K562 (cell line): ENCODE data around the gene PRR35. TPM values are rescaled to one million over a fixed set of nuclear protein-coding genes. Genes with fewer than 3 reads are reported as not detected.

ENCODE experiments used
- LARP7 ChIP-seq: fragments of 450-650 bp; IDR thresholded peaks from 2 replicates; pipeline ENCODE4 v1.6.1; 2016
- NFYB ChIP-seq: IDR thresholded peaks from 2 replicates; pipeline ENCODE4 v1.6.1; 2011; ENCODE audit warnings: mild to moderate bottlenecking, moderate library complexity; ENCODE audit not compliant: insufficient read length; ENCODE audit errors: extremely low read depth
- RERE ChIP-seq: sonication (generic); formaldehyde crosslinking; IDR thresholded peaks from 2 replicates; pipeline ENCODE4 v1.8.0; 2023; ENCODE audit warnings: missing genetic modification reagents, mild to moderate bottlenecking, borderline replicate concordance
- RHOXF2B ChIP-seq: fragments of 250-450 bp; sonication (Bioruptor Pico); conservative IDR thresholded peaks from 2 replicates; pipeline ENCODE4 v1.5.1; 2021
- ZNF146 ChIP-seq: IDR thresholded peaks from one replicate; pipeline ENCODE4 v1.6.1; 2018; ENCODE audit warnings: missing compliant biosample characterization; ENCODE audit not compliant: unreplicated experiment
- ZNF274 ChIP-seq: IDR thresholded peaks from 2 replicates; pipeline ENCODE4 v1.6.1; 2011; ENCODE audit warnings: low read depth, mild to moderate bottlenecking, low read length, moderate library complexity, borderline replicate concordance
- ZNF586 ChIP-seq: fragments of 450-650 bp; formaldehyde crosslinking; conservative IDR thresholded peaks from 2 replicates; pipeline ENCODE4 v1.4.0; 2020; ENCODE audit warnings: mild to moderate bottlenecking, moderate library complexity
- ZNF79 ChIP-seq: fragments of 250-450 bp; sonication (Bioruptor Pico); IDR thresholded peaks from 2 replicates; pipeline ENCODE4 v1.4.0; 2020; ENCODE audit warnings: low read depth, mild to moderate bottlenecking, moderate library complexity
- polyA plus RNA-seq, 8 experiments: library from polyadenylated mRNA; depleted of rRNA in 4 of 8; stranded (reverse) in 5 of 8; unstranded in 3 of 8; fragments of >200 nt; fragmentation: Nextera tagmentation in 2 of 8; fragmentation: Illumina TruSeq in 1 of 8; extraction: Ambion mirVana in 2 of 8; extraction: Trizol in 1 of 8; gene quantifications; 2 replicates each; pipeline versions ENCODE4 v1.2.1 to v1.2.3, GENCODE V29; 2011 to 2014; ENCODE audit warnings: inconsistent platforms in 1 of 8, missing spikeins in 1 of 8
- total RNA-seq, 7 experiments: library from RNA; depleted of rRNA in 6 of 7; stranded (reverse); fragments of >200 nt in 6 of 7; fragmentation: Illumina TruSeq in 2 of 7; extraction: Trizol in 2 of 7; gene quantifications; 2 replicates each; pipeline versions ENCODE4 v1.2.1 to v1.2.3, GENCODE V29; 2011 to 2021; ENCODE audit warnings: low replicate concordance in 1 of 7
- TF ChIP-seq, protein P1 (sequence below): fragments of 200-600 bp; sonication (generic); IDR thresholded peaks from one replicate; pipeline ENCODE4 v1.6.1; 2012; ENCODE audit warnings: mild to moderate bottlenecking, low read depth, low read length, inconsistent platforms
- TF ChIP-seq, protein P2 (sequence below): fragments of 250-450 bp; sonication (Bioruptor Pico); IDR thresholded peaks from 2 replicates; pipeline ENCODE4 v1.8.0; 2021; ENCODE audit warnings: moderate library complexity, mild to moderate bottlenecking, inconsistent platforms

PRR35 gene
- total and polyA plus RNA-seq, 9 of the 15 experiments (the other 6 are each of a cell fraction or from before 2014, with no cell fraction given): 0.17 to 0.45 (median 0.21) TPM; not detected in 5

GRCh38 chr16:578870-579405, 18.7 kb downstream of the PRR35 start (continued):
- TF ChIP-seq, protein P1, sequence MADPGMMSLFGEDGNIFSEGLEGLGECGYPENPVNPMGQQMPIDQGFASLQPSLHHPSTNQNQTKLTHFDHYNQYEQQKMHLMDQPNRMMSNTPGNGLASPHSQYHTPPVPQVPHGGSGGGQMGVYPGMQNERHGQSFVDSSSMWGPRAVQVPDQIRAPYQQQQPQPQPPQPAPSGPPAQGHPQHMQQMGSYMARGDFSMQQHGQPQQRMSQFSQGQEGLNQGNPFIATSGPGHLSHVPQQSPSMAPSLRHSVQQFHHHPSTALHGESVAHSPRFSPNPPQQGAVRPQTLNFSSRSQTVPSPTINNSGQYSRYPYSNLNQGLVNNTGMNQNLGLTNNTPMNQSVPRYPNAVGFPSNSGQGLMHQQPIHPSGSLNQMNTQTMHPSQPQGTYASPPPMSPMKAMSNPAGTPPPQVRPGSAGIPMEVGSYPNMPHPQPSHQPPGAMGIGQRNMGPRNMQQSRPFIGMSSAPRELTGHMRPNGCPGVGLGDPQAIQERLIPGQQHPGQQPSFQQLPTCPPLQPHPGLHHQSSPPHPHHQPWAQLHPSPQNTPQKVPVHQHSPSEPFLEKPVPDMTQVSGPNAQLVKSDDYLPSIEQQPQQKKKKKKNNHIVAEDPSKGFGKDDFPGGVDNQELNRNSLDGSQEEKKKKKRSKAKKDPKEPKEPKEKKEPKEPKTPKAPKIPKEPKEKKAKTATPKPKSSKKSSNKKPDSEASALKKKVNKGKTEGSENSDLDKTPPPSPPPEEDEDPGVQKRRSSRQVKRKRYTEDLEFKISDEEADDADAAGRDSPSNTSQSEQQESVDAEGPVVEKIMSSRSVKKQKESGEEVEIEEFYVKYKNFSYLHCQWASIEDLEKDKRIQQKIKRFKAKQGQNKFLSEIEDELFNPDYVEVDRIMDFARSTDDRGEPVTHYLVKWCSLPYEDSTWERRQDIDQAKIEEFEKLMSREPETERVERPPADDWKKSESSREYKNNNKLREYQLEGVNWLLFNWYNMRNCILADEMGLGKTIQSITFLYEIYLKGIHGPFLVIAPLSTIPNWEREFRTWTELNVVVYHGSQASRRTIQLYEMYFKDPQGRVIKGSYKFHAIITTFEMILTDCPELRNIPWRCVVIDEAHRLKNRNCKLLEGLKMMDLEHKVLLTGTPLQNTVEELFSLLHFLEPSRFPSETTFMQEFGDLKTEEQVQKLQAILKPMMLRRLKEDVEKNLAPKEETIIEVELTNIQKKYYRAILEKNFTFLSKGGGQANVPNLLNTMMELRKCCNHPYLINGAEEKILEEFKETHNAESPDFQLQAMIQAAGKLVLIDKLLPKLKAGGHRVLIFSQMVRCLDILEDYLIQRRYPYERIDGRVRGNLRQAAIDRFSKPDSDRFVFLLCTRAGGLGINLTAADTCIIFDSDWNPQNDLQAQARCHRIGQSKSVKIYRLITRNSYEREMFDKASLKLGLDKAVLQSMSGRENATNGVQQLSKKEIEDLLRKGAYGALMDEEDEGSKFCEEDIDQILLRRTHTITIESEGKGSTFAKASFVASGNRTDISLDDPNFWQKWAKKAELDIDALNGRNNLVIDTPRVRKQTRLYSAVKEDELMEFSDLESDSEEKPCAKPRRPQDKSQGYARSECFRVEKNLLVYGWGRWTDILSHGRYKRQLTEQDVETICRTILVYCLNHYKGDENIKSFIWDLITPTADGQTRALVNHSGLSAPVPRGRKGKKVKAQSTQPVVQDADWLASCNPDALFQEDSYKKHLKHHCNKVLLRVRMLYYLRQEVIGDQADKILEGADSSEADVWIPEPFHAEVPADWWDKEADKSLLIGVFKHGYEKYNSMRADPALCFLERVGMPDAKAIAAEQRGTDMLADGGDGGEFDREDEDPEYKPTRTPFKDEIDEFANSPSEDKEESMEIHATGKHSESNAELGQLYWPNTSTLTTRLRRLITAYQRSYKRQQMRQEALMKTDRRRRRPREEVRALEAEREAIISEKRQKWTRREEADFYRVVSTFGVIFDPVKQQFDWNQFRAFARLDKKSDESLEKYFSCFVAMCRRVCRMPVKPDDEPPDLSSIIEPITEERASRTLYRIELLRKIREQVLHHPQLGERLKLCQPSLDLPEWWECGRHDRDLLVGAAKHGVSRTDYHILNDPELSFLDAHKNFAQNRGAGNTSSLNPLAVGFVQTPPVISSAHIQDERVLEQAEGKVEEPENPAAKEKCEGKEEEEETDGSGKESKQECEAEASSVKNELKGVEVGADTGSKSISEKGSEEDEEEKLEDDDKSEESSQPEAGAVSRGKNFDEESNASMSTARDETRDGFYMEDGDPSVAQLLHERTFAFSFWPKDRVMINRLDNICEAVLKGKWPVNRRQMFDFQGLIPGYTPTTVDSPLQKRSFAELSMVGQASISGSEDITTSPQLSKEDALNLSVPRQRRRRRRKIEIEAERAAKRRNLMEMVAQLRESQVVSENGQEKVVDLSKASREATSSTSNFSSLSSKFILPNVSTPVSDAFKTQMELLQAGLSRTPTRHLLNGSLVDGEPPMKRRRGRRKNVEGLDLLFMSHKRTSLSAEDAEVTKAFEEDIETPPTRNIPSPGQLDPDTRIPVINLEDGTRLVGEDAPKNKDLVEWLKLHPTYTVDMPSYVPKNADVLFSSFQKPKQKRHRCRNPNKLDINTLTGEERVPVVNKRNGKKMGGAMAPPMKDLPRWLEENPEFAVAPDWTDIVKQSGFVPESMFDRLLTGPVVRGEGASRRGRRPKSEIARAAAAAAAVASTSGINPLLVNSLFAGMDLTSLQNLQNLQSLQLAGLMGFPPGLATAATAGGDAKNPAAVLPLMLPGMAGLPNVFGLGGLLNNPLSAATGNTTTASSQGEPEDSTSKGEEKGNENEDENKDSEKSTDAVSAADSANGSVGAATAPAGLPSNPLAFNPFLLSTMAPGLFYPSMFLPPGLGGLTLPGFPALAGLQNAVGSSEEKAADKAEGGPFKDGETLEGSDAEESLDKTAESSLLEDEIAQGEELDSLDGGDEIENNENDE: no peak
- TF ChIP-seq, protein P2, sequence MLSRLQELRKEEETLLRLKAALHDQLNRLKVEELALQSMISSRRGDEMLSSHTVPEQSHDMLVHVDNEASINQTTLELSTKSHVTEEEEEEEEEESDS (CRISPR knock-in tag): no peak
- TF ChIP-seq ZNF79 (CRISPR knock-in tag): no peak
- TF ChIP-seq ZNF146: no peak
- TF ChIP-seq RHOXF2B (CRISPR knock-in tag): no peak
- TF ChIP-seq NFYB: no peak
- TF ChIP-seq ZNF586: no peak
- TF ChIP-seq ZNF274: no peak
- TF ChIP-seq LARP7: 0 out of 2 replicates have a peak, but pooled peaks have one; percentile 28
- no peak for TF ChIP-seq RERE (CRISPR knock-in tag)
